HG02623 (cell line): ENCODE measurements around the gene PSD.
"Not testable (repeated sequence)": the region's sequence is repeated elsewhere in the genome, so short reads cannot be mapped to it uniquely, and the experiment has no call there.

ENCODE experiments used
- ATAC-seq: cut with Tn5 transposase; IDR thresholded peaks from one replicate; pipeline ENCODE4 v1.9.1; 2021; ENCODE audit warnings: moderate library complexity; ENCODE audit not compliant: unreplicated experiment

PSD gene

GRCh38 chr10:102418622-102419268, at the start of gene PSD:
TSS of gene PSD (minus strand) at chr10:102418785. CDS start at chr10:102417038, 1,747 bp downstream.
- no peak for ATAC-seq

GRCh38 chr10:102467971-102468438, 49.4 kb upstream of the PSD start:
- ATAC-seq, result no peak

- no peak for ATAC-seq
These were observed 48.7 kb upstream of the PSD start for GRCh38 chr10:102467318-102467717.

- ATAC-seq, result no peak
These were observed 46.9 kb upstream of the PSD start for GRCh38 chr10:102465466-102465865.

GRCh38 chr10:102463983-102464382, 45.4 kb upstream of the PSD start:
- no peak for ATAC-seq

- no peak for ATAC-seq
These were observed 44.0 kb upstream of the PSD start for GRCh38 chr10:102462512-102463054.

- ATAC-seq, result no peak
These were observed 42.8 kb upstream of the PSD start for GRCh38 chr10:102461187-102462054.

GRCh38 chr10:102460836-102461186, 42.2 kb upstream of the PSD start:
- ATAC-seq, result no peak

GRCh38 chr10:102458656-102459055, 40.1 kb upstream of the PSD start:
- no peak for ATAC-seq

- no peak for ATAC-seq
These were observed 39.1 kb upstream of the PSD start for GRCh38 chr10:102457591-102458150.

GRCh38 chr10:102455893-102456471, 37.4 kb upstream of the PSD start:
- no peak for ATAC-seq

GRCh38 chr10:102454662-102455487, 36.3 kb upstream of the PSD start:
- not testable (repeated sequence) for ATAC-seq

GRCh38 chr10:102453502-102453901, 34.9 kb upstream of the PSD start:
- no peak for ATAC-seq

GRCh38 chr10:102452672-102453340, 34.2 kb upstream of the PSD start:
- no peak for ATAC-seq

GRCh38 chr10:102451105-102451969, 32.8 kb upstream of the PSD start, which contains the start of gene C10orf95:
TSS of gene C10orf95 (minus strand) at chr10:102451543. CDS start at chr10:102451093, 450 bp downstream.
- no peak for ATAC-seq

GRCh38 chr10:102450374-102451104, 32.0 kb upstream of the PSD start:
- ATAC-seq, result peak; percentile 68

GRCh38 chr10:102450124-102450373, 31.5 kb upstream of the PSD start:
- ATAC-seq, result no peak
